ENCODE data around the gene TLCD3B. TPM values are rescaled to one million over a fixed set of nuclear protein-coding genes. Genes with fewer than 3 reads are reported as not detected.
"Not testable (repeated sequence)": the region's sequence is repeated elsewhere in the genome, so short reads cannot be mapped to it uniquely, and the experiment has no call there.

The TLCD3B gene
- polyA plus RNA-seq, 1 donor from 2014 or later = 18.9 TPM

DNA sequence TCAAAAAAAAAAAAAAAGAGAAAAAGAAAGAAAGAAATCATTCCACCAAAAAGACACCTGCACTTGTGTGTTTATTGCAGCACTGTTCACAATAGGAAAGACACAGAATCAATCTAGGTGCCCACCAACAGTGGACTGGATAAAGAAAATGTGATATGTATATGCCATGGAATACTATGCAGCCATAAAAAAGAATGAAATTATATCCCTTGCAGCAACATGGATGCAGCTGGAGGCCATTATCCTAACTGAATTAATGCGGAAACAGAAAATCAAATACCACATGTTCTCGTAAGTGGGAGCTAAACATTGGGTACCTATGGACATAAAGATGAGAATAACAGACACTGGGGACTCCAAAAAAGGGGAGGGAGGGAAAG, 13.8 kb downstream of the TLCD3B start:
- Histone ChIP-seq H4K20me1 (ENCODE audit: insufficient read depth) (no peaks in the 10 kb centered on the region), H2AFZ (ENCODE audit: low read depth, low read length) (no peak overlapping the region), H3K9me2 (ENCODE audit: insufficient read depth, low read length) (no peaks in the 10 kb centered on the region), H3F3A (ENCODE audit: insufficient read depth, low read length, poor library complexity, severe bottlenecking) (no peaks in the 10 kb centered on the region), H3K9ac (ENCODE audit: low read length) (no peak overlapping the region), H3K27me3 (ENCODE audit: insufficient read depth, low read depth, low read length) (no peaks in the 10 kb centered on the region), H3K4me3 (ENCODE audit: low read length) (no peak overlapping the region), H3K79me2 (replicated peaks; ENCODE audit: insufficient read depth, low read length) (no peaks in the 10 kb centered on the region), H3K27ac (ENCODE audit: low read length) (no peak overlapping the region), H3K36me3 (ENCODE audit: insufficient read depth, low read length) (no peaks in the 10 kb centered on the region), H3K9me3 (ENCODE audit: low read length) (no peaks in the 10 kb centered on the region), H3K4me2 (ENCODE audit: low read length) (no peak overlapping the region)
- TF ChIP-seq, protein P1, sequence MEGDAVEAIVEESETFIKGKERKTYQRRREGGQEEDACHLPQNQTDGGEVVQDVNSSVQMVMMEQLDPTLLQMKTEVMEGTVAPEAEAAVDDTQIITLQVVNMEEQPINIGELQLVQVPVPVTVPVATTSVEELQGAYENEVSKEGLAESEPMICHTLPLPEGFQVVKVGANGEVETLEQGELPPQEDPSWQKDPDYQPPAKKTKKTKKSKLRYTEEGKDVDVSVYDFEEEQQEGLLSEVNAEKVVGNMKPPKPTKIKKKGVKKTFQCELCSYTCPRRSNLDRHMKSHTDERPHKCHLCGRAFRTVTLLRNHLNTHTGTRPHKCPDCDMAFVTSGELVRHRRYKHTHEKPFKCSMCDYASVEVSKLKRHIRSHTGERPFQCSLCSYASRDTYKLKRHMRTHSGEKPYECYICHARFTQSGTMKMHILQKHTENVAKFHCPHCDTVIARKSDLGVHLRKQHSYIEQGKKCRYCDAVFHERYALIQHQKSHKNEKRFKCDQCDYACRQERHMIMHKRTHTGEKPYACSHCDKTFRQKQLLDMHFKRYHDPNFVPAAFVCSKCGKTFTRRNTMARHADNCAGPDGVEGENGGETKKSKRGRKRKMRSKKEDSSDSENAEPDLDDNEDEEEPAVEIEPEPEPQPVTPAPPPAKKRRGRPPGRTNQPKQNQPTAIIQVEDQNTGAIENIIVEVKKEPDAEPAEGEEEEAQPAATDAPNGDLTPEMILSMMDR (IDR thresholded peaks at IDR 0.05; ENCODE audit: poor library complexity, severe bottlenecking) = no peak
- no peak for TF ChIP-seq RAD21 (conservative IDR thresholded peaks at IDR 0.05)
- TF ChIP-seq EP300 (conservative IDR thresholded peaks at IDR 0.05; ENCODE audit: poor library complexity, severe bottlenecking) = no peak
- TF ChIP-seq SMC3 (conservative IDR thresholded peaks at IDR 0.05; ENCODE audit: poor library complexity) = no peak
- TF ChIP-seq TAF1 (IDR thresholded peaks at IDR 0.05; ENCODE audit: low read depth) = no peak
- TF ChIP-seq POLR2AphosphoS5 (IDR thresholded peaks at IDR 0.05) = no peak

DNA sequence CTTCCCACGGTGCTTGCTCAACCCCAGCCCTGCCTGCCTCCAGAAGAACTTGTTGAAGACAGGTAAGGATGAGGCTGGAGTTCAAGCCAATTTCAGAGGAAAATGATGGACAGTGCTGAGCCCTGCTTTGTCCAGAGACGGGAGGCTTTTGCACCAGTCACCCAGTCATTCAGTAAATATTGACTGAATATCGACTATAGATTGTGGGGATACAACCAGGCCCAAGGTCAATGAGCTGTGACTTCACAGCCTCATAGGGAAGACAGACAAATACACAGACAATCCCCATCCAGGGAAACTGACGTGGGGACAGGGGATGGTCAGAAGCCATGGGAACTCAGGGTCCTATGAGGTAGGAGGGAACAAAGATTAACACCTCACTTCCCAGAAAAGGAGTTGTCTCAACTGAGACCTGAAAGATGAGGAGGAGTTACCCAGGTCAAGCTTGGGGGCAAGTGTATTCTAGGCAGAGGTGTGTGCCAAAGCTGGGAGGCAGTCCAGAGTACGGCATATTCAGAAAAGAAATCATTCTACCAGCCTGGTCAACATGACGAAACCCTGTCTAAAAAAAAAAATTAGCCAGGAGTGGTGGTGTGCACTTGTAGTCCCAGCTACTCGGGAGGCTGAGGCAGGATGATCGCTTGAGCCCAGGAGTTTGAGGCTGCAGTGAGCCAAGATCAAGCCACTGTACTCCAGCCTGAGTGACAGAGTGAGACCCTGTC, 14.4 kb downstream of the TLCD3B start:
- no peak overlapping the region for H2AFZ ChIP-seq (ENCODE audit: low read depth, low read length)
- H4K20me1 ChIP-seq (ENCODE audit: insufficient read depth) = no peaks in the 10 kb centered on the region
- no peaks in the 10 kb centered on the region for H3K27me3 ChIP-seq (ENCODE audit: insufficient read depth, low read depth, low read length)
- H3K9me3 ChIP-seq (ENCODE audit: low read length) = no peaks in the 10 kb centered on the region
- H3K36me3 ChIP-seq (ENCODE audit: insufficient read depth, low read length) = no peaks in the 10 kb centered on the region
- no peak overlapping the region for H3K4me3 ChIP-seq (ENCODE audit: low read length)
- H3K9me2 ChIP-seq (ENCODE audit: insufficient read depth, low read length) = no peaks in the 10 kb centered on the region
- H3K9ac ChIP-seq (ENCODE audit: low read length) = no peak overlapping the region
- TF ChIP-seq TAF1 (IDR thresholded peaks at IDR 0.05; ENCODE audit: low read depth) (no peak), POLR2AphosphoS5 (IDR thresholded peaks at IDR 0.05) (no peak), EP300 (conservative IDR thresholded peaks at IDR 0.05; ENCODE audit: poor library complexity, severe bottlenecking) (no peak), EZH2 (IDR thresholded peaks at IDR 0.05; ENCODE audit: borderline replicate concordance, insufficient read depth, low read length, poor library complexity, severe bottlenecking) (no peak), MXI1 (conservative IDR thresholded peaks at IDR 0.05; ENCODE audit: poor library complexity, severe bottlenecking) (no peak), SMC3 (conservative IDR thresholded peaks at IDR 0.05; ENCODE audit: poor library complexity) (no peak), RAD21 (conservative IDR thresholded peaks at IDR 0.05) (no peak)
- TF ChIP-seq, protein P1 (IDR thresholded peaks at IDR 0.05; ENCODE audit: poor library complexity, severe bottlenecking) = no peak
- TF ChIP-seq, protein P2, sequence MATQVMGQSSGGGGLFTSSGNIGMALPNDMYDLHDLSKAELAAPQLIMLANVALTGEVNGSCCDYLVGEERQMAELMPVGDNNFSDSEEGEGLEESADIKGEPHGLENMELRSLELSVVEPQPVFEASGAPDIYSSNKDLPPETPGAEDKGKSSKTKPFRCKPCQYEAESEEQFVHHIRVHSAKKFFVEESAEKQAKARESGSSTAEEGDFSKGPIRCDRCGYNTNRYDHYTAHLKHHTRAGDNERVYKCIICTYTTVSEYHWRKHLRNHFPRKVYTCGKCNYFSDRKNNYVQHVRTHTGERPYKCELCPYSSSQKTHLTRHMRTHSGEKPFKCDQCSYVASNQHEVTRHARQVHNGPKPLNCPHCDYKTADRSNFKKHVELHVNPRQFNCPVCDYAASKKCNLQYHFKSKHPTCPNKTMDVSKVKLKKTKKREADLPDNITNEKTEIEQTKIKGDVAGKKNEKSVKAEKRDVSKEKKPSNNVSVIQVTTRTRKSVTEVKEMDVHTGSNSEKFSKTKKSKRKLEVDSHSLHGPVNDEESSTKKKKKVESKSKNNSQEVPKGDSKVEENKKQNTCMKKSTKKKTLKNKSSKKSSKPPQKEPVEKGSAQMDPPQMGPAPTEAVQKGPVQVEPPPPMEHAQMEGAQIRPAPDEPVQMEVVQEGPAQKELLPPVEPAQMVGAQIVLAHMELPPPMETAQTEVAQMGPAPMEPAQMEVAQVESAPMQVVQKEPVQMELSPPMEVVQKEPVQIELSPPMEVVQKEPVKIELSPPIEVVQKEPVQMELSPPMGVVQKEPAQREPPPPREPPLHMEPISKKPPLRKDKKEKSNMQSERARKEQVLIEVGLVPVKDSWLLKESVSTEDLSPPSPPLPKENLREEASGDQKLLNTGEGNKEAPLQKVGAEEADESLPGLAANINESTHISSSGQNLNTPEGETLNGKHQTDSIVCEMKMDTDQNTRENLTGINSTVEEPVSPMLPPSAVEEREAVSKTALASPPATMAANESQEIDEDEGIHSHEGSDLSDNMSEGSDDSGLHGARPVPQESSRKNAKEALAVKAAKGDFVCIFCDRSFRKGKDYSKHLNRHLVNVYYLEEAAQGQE (IDR thresholded peaks at IDR 0.05; ENCODE audit: borderline replicate concordance) = no peak
- no peaks in the 10 kb centered on the region for H3F3A ChIP-seq (ENCODE audit: insufficient read depth, low read length, poor library complexity, severe bottlenecking)
- H3K79me2 ChIP-seq (replicated peaks; ENCODE audit: insufficient read depth, low read length) = no peaks in the 10 kb centered on the region
- H3K27ac ChIP-seq (ENCODE audit: low read length) = no peak overlapping the region
- H3K4me2 ChIP-seq (ENCODE audit: low read length) = no peak overlapping the region

GRCh38 chr16:30015450-30015849, 15.6 kb downstream of the TLCD3B start:
- not testable (repeated sequence) for H4K20me1 ChIP-seq (ENCODE audit: insufficient read depth); H3K9me2 ChIP-seq (ENCODE audit: insufficient read depth, low read length); H3K4me2 ChIP-seq (ENCODE audit: low read length); H3K36me3 ChIP-seq (ENCODE audit: insufficient read depth, low read length); H3K27ac ChIP-seq (ENCODE audit: low read length); H2AFZ ChIP-seq (ENCODE audit: low read depth, low read length); H3K9ac ChIP-seq (ENCODE audit: low read length); H3K79me2 ChIP-seq (replicated peaks; ENCODE audit: insufficient read depth, low read length); H3K27me3 ChIP-seq (ENCODE audit: insufficient read depth, low read depth, low read length); H3F3A ChIP-seq (ENCODE audit: insufficient read depth, low read length, poor library complexity, severe bottlenecking); H3K4me3 ChIP-seq (ENCODE audit: low read length); H3K9me3 ChIP-seq (ENCODE audit: low read length)

DNA sequence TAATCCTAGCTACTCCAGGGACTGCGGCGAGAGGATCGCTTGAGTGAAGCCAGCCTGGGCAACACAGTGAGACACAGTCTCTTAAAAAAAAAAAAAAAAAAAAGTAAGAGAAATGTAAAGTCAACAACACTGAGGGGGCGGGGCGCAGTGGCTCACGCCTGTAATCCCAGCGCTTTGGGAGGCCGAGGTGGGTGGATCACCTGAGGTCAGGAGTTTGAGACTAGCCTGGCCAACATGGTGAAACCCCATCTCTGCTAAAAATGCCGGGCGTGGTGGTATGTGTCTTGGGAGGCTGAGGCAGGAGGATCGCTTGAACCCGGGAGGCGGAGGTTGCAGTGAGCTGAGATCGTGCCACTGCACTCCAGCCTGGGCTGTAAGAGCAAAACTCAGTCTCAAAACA, 18.5 kb downstream of the TLCD3B start:
- H2AFZ ChIP-seq (ENCODE audit: low read depth, low read length); H3K9ac ChIP-seq (ENCODE audit: low read length); H4K20me1 ChIP-seq (ENCODE audit: insufficient read depth); H3K4me2 ChIP-seq (ENCODE audit: low read length); H3K27ac ChIP-seq (ENCODE audit: low read length); H3F3A ChIP-seq (ENCODE audit: insufficient read depth, low read length, poor library complexity, severe bottlenecking); H3K79me2 ChIP-seq (replicated peaks; ENCODE audit: insufficient read depth, low read length); H3K36me3 ChIP-seq (ENCODE audit: insufficient read depth, low read length); H3K9me2 ChIP-seq (ENCODE audit: insufficient read depth, low read length); H3K4me3 ChIP-seq (ENCODE audit: low read length); H3K27me3 ChIP-seq (ENCODE audit: insufficient read depth, low read depth, low read length); H3K9me3 ChIP-seq (ENCODE audit: low read length): not testable (repeated sequence)

All from neural cell (in vitro differentiated cells).